CD4-positive, alpha-beta T cell (primary cell): Measurements from ENCODE around the gene CCL3. TPM values are rescaled to one million over a fixed set of nuclear protein-coding genes. Genes with fewer than 3 reads are reported as not detected.
A peak's percentile ranks its signal among the peaks of the same experiment; 100 is the strongest.
"Not testable (repeated sequence)": the region's sequence is repeated elsewhere in the genome, so short reads cannot be mapped to it uniquely, and the experiment has no call there.

Experiments
- ATAC-seq: fragments of 200-7000 bp; cut with Tn5 transposase; one replicate; pipeline ENCODE4 v1.10.0; 2022; ENCODE audit warnings: mild to moderate bottlenecking; ENCODE audit not compliant: poor library complexity
- CTCF ChIA-PET: fragments of 350-600 bp; sonication (Branson Sonifier 250); formaldehyde crosslinking; loops from one replicate; lab custom pipeline; 2021; ENCODE audit warnings: antibody characterized with exemption, inconsistent platforms; lab: Charles Lee
- POLR2A ChIA-PET: fragments of 350-600 bp; sonication (Branson Sonifier 250); formaldehyde crosslinking; loops from one replicate; lab custom pipeline; 2021; ENCODE audit warnings: antibody characterized with exemption, inconsistent platforms; lab: Charles Lee
- DNase-seq, 14 experiments: peaks; one replicate each; pipeline ENCODE4 v3.0.0-alpha.2; 2013 to 2020; ENCODE audit warnings: mixed read lengths in 2 of 14
- H3K27ac ChIP-seq, 2 donors: one replicate each; pipeline versions ENCODE4 v1.5.1 to v1.7.0; 2013; ENCODE audit warnings: low read length in 2 of 2, low read depth in 1 of 2, mild to moderate bottlenecking in 1 of 2
- H3K27me3 ChIP-seq, 2 experiments: 1 replicate in 1 of 2; 2 replicates in 1 of 2; pipeline versions ENCODE4 v1.6.1 to v1.7.0; 2013; ENCODE audit warnings: low read length in 2 of 2, control low read depth in 1 of 2, mild to moderate bottlenecking in 1 of 2, moderate library complexity in 1 of 2; ENCODE audit not compliant: insufficient read depth in 2 of 2, control insufficient read depth in 1 of 2
- H3K36me3 ChIP-seq: one replicate; pipeline ENCODE4 v1.6.1; 2013; ENCODE audit warnings: low read length, control low read depth; ENCODE audit not compliant: insufficient read depth
- H3K4me1 ChIP-seq: one replicate; pipeline ENCODE4 v1.6.1; 2013; ENCODE audit warnings: low read length, control low read depth; ENCODE audit not compliant: insufficient read depth
- H3K4me3 ChIP-seq: one replicate; pipeline ENCODE4 v1.5.1; 2013; ENCODE audit warnings: mild to moderate bottlenecking, low read length, moderate library complexity
- H3K9me3 ChIP-seq, 2 experiments: 1 replicate in 1 of 2; 2 replicates in 1 of 2; pipeline versions ENCODE4 v1.6.1 to v1.7.0; 2013; ENCODE audit warnings: low read length in 2 of 2, mild to moderate bottlenecking in 2 of 2, control low read depth in 1 of 2, moderate library complexity in 1 of 2; ENCODE audit not compliant: control insufficient read depth in 1 of 2, insufficient read depth in 1 of 2
- H3K27ac Mint-ChIP-seq: one replicate; pipeline ENCODE4 v1.8.0; 2020; ENCODE audit warnings: mixed read lengths
- H3K27me3 Mint-ChIP-seq: one replicate; pipeline ENCODE4 v1.8.0; 2021; ENCODE audit warnings: mixed read lengths
- H3K36me3 Mint-ChIP-seq: one replicate; pipeline ENCODE4 v1.8.0; 2021; ENCODE audit warnings: low read depth, mixed read lengths
- H3K4me1 Mint-ChIP-seq: one replicate; pipeline ENCODE4 v1.8.0; 2021; ENCODE audit warnings: low read depth, mixed read lengths
- H3K4me3 Mint-ChIP-seq: one replicate; pipeline ENCODE4 v1.8.0; 2020; ENCODE audit warnings: mild to moderate bottlenecking, mixed read lengths
- H3K9me3 Mint-ChIP-seq: one replicate; pipeline ENCODE4 v1.8.0; 2020; ENCODE audit warnings: mixed read lengths
- CTCF ChIP-seq: fragments of 200-600 bp; IDR thresholded peaks from one replicate; pipeline ENCODE4 v1.8.0; 2022; ENCODE audit warnings: antibody characterized with exemption, mild to moderate bottlenecking
- intact Hi-C, 2 experiments: fragments of 100-400 bp; cut with DNase I in 1 of 2; cut with micrococcal nuclease in 1 of 2; formaldehyde crosslinking; loops; one replicate each; pipeline versions ENCODE4 v1.15.1 to v1.9.0; 2023 to 2025; cut with DNase I, micrococcal nuclease
- total RNA-seq, 174 experiments: library from RNA in 2 of 174; stranded (reverse) in 2 of 174; gene quantifications; one replicate each; pipeline ENCODE4 v1.2.3 and lab custom pipeline; 2021 to 2026

CCL3 gene
- total RNA-seq, 2 experiments from 2014 or later: 0.78 to 1.0 TPM

- H3K27me3 Mint-ChIP-seq: peaks cover 20% of the 10 kb centered on the region
- H3K4me1 ChIP-seq: peaks cover 16% of the 10 kb centered on the region
- peaks cover 0 to 17% of the 10 kb centered on the region in 2 experiments for H3K27me3 ChIP-seq
- no peak for ATAC-seq
- H3K9me3 Mint-ChIP-seq: no peaks in the 10 kb centered on the region
- no peak overlapping the region for H3K27ac Mint-ChIP-seq
- H3K4me3 ChIP-seq: no peak overlapping the region
- H3K36me3 ChIP-seq: no peaks in the 10 kb centered on the region
- intact Hi-C loops: no loop called here
- no peak for DNase-seq
- no peaks in the 10 kb centered on the region for H3K36me3 Mint-ChIP-seq
- TF ChIP-seq CTCF: no peak
- H3K4me1 Mint-ChIP-seq: peaks cover 9% of the 10 kb centered on the region
- POLR2A ChIA-PET: no interaction called here
- no peak overlapping the region for H3K4me3 Mint-ChIP-seq
- CTCF ChIA-PET: interaction anchor here (1.7 kb wide), 1 partner anchor 14 kb away, joined by 4 read pairs; no protein-coding TSS in a partner anchor
- H3K9me3 ChIP-seq: no peaks in the 10 kb centered on the region
- H3K27ac ChIP-seq: no peak overlapping the region
Measured at GRCh38 chr17:36086791-36087190, 3.2 kb downstream of the CCL3 start.

GRCh38 chr17:36085765-36086164 lies 4.2 kb downstream of the CCL3 start:
- POLR2A ChIA-PET: no interaction called here
- no peaks in the 10 kb centered on the region for H3K9me3 Mint-ChIP-seq
- peaks cover 16% of the 10 kb centered on the region for H3K27me3 Mint-ChIP-seq
- peaks cover 9% of the 10 kb centered on the region for H3K4me1 Mint-ChIP-seq
- H3K9me3 ChIP-seq: no peaks in the 10 kb centered on the region
- peaks cover 16% of the 10 kb centered on the region for H3K4me1 ChIP-seq
- no peak overlapping the region for H3K27ac Mint-ChIP-seq
- H3K4me3 Mint-ChIP-seq: no peak overlapping the region
- H3K4me3 ChIP-seq: no peak overlapping the region
- H3K36me3 ChIP-seq: no peaks in the 10 kb centered on the region
- no peaks in the 10 kb centered on the region for H3K36me3 Mint-ChIP-seq
- H3K27me3 ChIP-seq: peaks cover 0 to 17% of the 10 kb centered on the region in 2 experiments
- DNase-seq (peak in 2 of 14 experiments; percentile 45 to 57), ATAC-seq (no peak)
- intact Hi-C loops: loop anchor here in 1 of 2 experiments (2.0 kb wide), 1 partner anchor 17 kb away; the partner anchor contains the start of gene CCL4
- H3K27ac ChIP-seq: no peak overlapping the region
- no peak for TF ChIP-seq CTCF
- CTCF ChIA-PET: interaction anchor here (1.7 kb wide), 1 partner anchor 13 kb away, joined by 4 read pairs; no protein-coding TSS in a partner anchor

GRCh38 chr17:36083691-36084090 lies 6.3 kb downstream of the CCL3 start:
- POLR2A ChIA-PET, H3K4me1 Mint-ChIP-seq, H3K27ac ChIP-seq, ATAC-seq, H3K27me3 ChIP-seq, H3K4me3 ChIP-seq, H3K36me3 ChIP-seq, DNase-seq, CTCF ChIA-PET, H3K4me3 Mint-ChIP-seq, H3K9me3 ChIP-seq, H3K27ac Mint-ChIP-seq, H3K9me3 Mint-ChIP-seq, H3K36me3 Mint-ChIP-seq, H3K27me3 Mint-ChIP-seq: not testable (repeated sequence)
- H3K4me1 ChIP-seq: peaks cover 16% of the 10 kb centered on the region
- intact Hi-C loops: loop anchor here in 1 of 2 experiments (2.0 kb wide), 1 partner anchor 19 kb away; the partner anchor contains the start of gene CCL4

- ATAC-seq (peak; percentile 37), DNase-seq (peak in 8 of 14 experiments; percentile 1 to 89 (median 33))
- H3K36me3 Mint-ChIP-seq, H3K27me3 ChIP-seq, H3K9me3 ChIP-seq, H3K36me3 ChIP-seq, H3K4me3 Mint-ChIP-seq, H3K4me3 ChIP-seq, intact Hi-C loops, POLR2A ChIA-PET, H3K4me1 Mint-ChIP-seq, CTCF ChIA-PET, H3K9me3 Mint-ChIP-seq, H3K27me3 Mint-ChIP-seq: not testable (repeated sequence)
- Histone ChIP-seq H3K4me1 (peaks cover 16% of the 10 kb centered on the region), H3K27ac (peak overlapping the region in 1 of 2 donors; percentile 34)
- peak overlapping the region; percentile 28 for H3K27ac Mint-ChIP-seq
Measured at GRCh38 chr17:36082482-36083120, 7.3 kb downstream of the CCL3 start.

GRCh38 chr17:36081681-36082471 lies 8.1 kb downstream of the CCL3 start:
- H3K36me3 Mint-ChIP-seq, H3K36me3 ChIP-seq, H3K9me3 ChIP-seq, H3K9me3 Mint-ChIP-seq, H3K27me3 Mint-ChIP-seq, intact Hi-C loops, H3K4me3 ChIP-seq, POLR2A ChIA-PET, H3K27me3 ChIP-seq, H3K4me1 Mint-ChIP-seq, H3K4me3 Mint-ChIP-seq, DNase-seq, ATAC-seq: not testable (repeated sequence)
- CTCF ChIA-PET: interaction anchor here (0.7 kb wide), 1 partner anchor 9 kb away, joined by 3 read pairs; no protein-coding TSS in a partner anchor
- peaks cover 16% of the 10 kb centered on the region for H3K4me1 ChIP-seq
- H3K27ac ChIP-seq: peak overlapping the region in 1 of 2 donors; percentile 34
- H3K27ac Mint-ChIP-seq: peak overlapping the region; percentile 28
